GM12891 (cell line): ENCODE measurements around the gene SLC30A5.

Experiments
- POLR2A ChIP-seq: IDR thresholded peaks from 2 replicates; pipeline ENCODE4 v1.6.1; 2011; ENCODE audit warnings: low read depth, low read length, control low read depth
- POLR2AphosphoS5 ChIP-seq: IDR thresholded peaks from 2 replicates; pipeline ENCODE4 v1.6.1; 2011; ENCODE audit warnings: low read depth, low read length, control low read depth

DNA sequence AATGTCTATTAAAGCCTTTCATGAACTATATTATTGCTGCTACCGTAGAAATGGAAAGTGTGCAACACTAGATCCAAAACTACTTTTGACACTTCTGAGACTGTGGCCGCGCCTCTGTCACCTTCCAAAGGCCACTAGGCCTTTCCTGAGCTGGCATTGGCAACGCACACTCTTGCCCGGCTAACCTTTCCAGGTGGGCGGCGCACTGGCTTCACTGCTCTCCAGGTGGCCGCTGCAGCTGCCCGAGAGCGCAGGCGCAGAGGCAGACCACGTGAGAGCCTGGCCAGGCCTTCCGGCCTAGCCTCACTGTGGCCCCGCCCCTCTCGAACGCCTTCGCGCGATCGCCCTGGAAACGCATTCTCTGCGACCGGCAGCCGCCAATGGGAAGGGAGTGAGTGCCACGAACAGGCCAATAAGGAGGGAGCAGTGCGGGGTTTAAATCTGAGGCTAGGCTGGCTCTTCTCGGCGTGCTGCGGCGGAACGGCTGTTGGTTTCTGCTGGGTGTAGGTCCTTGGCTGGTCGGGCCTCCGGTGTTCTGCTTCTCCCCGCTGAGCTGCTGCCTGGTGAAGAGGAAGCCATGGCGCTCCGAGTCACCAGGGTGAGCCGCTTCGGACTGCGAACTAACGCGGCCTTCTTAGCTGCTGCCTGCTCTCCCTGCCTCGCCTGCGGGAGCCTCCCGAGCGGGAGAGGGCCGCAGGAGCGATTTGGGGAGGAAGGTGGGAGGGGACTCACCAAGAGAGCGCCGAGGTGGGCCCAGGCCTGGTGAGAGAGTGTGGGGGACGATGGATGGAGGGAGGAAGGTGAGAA, 73.1 kb downstream of the SLC30A5 start, which contains the start of gene CCNB1:
- TF ChIP-seq POLR2AphosphoS5 (0 out of 2 replicates have a peak, but pooled peaks have one; percentile 35), POLR2A (0 out of 2 replicates have a peak, but pooled peaks have one; percentile 33)
